Small intestine (tissue), 7 donors: ENCODE measurements around the gene IL6ST. TPM values are rescaled to one million over a fixed set of nuclear protein-coding genes. Genes with fewer than 3 reads are reported as not detected.
"Not testable (repeated sequence)": the region's sequence is repeated elsewhere in the genome, so short reads cannot be mapped to it uniquely, and the experiment has no call there.

Experiments used
- DNase-seq, 2 donors: peaks; one replicate each; pipeline versions ENCODE4 v3.0.0 to v3.0.0-alpha.2; 2013
- FAIRE-seq: peaks from 2 replicates; lab custom pipeline; 2012; peaks lifted over from hg19 to GRCh38; lab: Jason Lieb, UNC
- H3K27ac ChIP-seq, 3 donors: one replicate each; pipeline ENCODE4 v1.5.1; 2013; ENCODE audit warnings: low read length in 2 of 3, mild to moderate bottlenecking in 2 of 3, control low read depth in 1 of 3, inconsistent platforms in 1 of 3, low read depth in 1 of 3, moderate library complexity in 1 of 3
- H3K27me3 ChIP-seq, 3 donors: one replicate each; pipeline ENCODE4 v1.6.1; 2013; ENCODE audit warnings: low read length in 3 of 3, inconsistent platforms in 1 of 3; ENCODE audit not compliant: control insufficient read depth in 3 of 3, insufficient read depth in 3 of 3
- H3K36me3 ChIP-seq, 3 donors: one replicate each; pipeline ENCODE4 v1.6.1; 2013; ENCODE audit warnings: low read length in 3 of 3, inconsistent platforms in 1 of 3, low read depth in 1 of 3, mild to moderate bottlenecking in 1 of 3, moderate library complexity in 1 of 3; ENCODE audit not compliant: control insufficient read depth in 3 of 3, insufficient read depth in 2 of 3
- H3K4me1 ChIP-seq, 3 donors: one replicate each; pipeline ENCODE4 v1.6.1; 2013; ENCODE audit warnings: low read length in 2 of 3, inconsistent platforms in 1 of 3, low read depth in 1 of 3, mild to moderate bottlenecking in 1 of 3, moderate library complexity in 1 of 3; ENCODE audit not compliant: control insufficient read depth in 3 of 3, insufficient read depth in 2 of 3
- H3K4me3 ChIP-seq, 3 donors: one replicate each; pipeline ENCODE4 v1.5.1; 2013; ENCODE audit warnings: low read length in 3 of 3, control low read depth in 1 of 3, inconsistent platforms in 1 of 3, low read depth in 1 of 3, mild to moderate bottlenecking in 1 of 3, moderate library complexity in 1 of 3
- H3K9me3 ChIP-seq, 2 donors: one replicate each; pipeline ENCODE4 v1.6.1; 2013; ENCODE audit warnings: low read depth in 1 of 2, low read length in 1 of 2; ENCODE audit not compliant: control insufficient read depth in 2 of 2, insufficient read depth in 1 of 2
- WGBS, 3 donors: extraction: QIAGEN DNeasy Blood & Tissue Kit; methylation state at CpG; one replicate each; pipeline ENCODE4 v1.1.7; 2013; 5-methylcytosine and 5-hydroxymethylcytosine counted together
- polyA plus RNA-seq, 4 donors: library from polyadenylated mRNA; stranded (reverse) in 3 of 4; unstranded in 1 of 4; fragments of 200-250 nt in 3 of 4; fragments of 120-200 nt in 1 of 4; gene quantifications; one replicate each; pipeline versions ENCODE4 v1.2.1 to v1.2.3, GENCODE V29; 2013
- donor health status: healthy with polysubstance abuse.
- donor health status: control.
- donor health status: control.
- donor health status: Bipolar disorder and iron deficiency.
- donor health status: healthy.

The IL6ST gene
- polyA plus RNA-seq, 4 donors = 6.5 to 49.3 (median 16.5) TPM

- FAIRE-seq = no peak
- no peaks in the 10 kb centered on the region for H3K36me3 ChIP-seq
- DNase-seq = no peak
- peaks cover 0 to 5% of the 10 kb centered on the region in 2 donors for H3K9me3 ChIP-seq
- H3K27me3 ChIP-seq = no peaks in the 10 kb centered on the region
- WGBS, 3 donors = 93 to 96% (median 93%) methylated on average over 6 of the region's 6 CpGs
- peaks cover 0 to 20% (median 0%) of the 10 kb centered on the region in 3 donors for H3K4me1 ChIP-seq
- no peak overlapping the region for H3K27ac ChIP-seq
- no peak overlapping the region for H3K4me3 ChIP-seq
These were observed 33.9 kb upstream of the IL6ST start for GRCh38 chr5:56028708-56029107.

GRCh38 chr5:56026863-56027300 lies 32.1 kb upstream of the IL6ST start:
- WGBS, 3 donors = 67 to 92% (median 72%) methylated on average over 3 of the region's 3 CpGs
- peaks cover 0 to 5% of the 10 kb centered on the region in 2 donors for H3K9me3 ChIP-seq
- no peak overlapping the region for H3K4me3 ChIP-seq
- no peaks in the 10 kb centered on the region for H3K36me3 ChIP-seq
- peaks cover 0 to 23% (median 0%) of the 10 kb centered on the region in 3 donors for H3K4me1 ChIP-seq
- FAIRE-seq = no peak
- no peaks in the 10 kb centered on the region for H3K27me3 ChIP-seq
- peak overlapping the region in 1 of 3 donors; percentile 61 for H3K27ac ChIP-seq
- peak in 1 of 2 donors; percentile 54 for DNase-seq

GRCh38 chr5:56025151-56025885 lies 30.6 kb upstream of the IL6ST start:
- Histone ChIP-seq H3K27ac (peak overlapping the region in 1 of 3 donors; percentile 62), H3K36me3 (no peaks in the 10 kb centered on the region), H3K9me3 (peaks cover 0 to 5% of the 10 kb centered on the region in 2 donors), H3K4me3 (no peak overlapping the region), H3K4me1 (peaks cover 0 to 23% (median 0%) of the 10 kb centered on the region in 3 donors), H3K27me3 (no peaks in the 10 kb centered on the region)
- 88 to 95% (median 89%) methylated on average over 4 of the region's 4 CpGs for WGBS, 3 donors
- DNase-seq = peak in 1 of 2 donors; percentile 68
- no peak for FAIRE-seq

- Histone ChIP-seq H3K27ac (peak overlapping the region in 1 of 3 donors; percentile 62), H3K4me1 (peaks cover 0 to 23% (median 0%) of the 10 kb centered on the region in 3 donors), H3K4me3 (no peak overlapping the region), H3K27me3 (no peaks in the 10 kb centered on the region), H3K9me3 (peaks cover 0 to 5% of the 10 kb centered on the region in 2 donors), H3K36me3 (no peaks in the 10 kb centered on the region)
- DNase-seq (no peak), FAIRE-seq (no peak)
- WGBS, 3 donors = 86 to 87% (median 86%) methylated on average over 2 of the region's 2 CpGs
These were observed 30.0 kb upstream of the IL6ST start for GRCh38 chr5:56024810-56025150.

- peaks cover 0 to 23% (median 0%) of the 10 kb centered on the region in 3 donors for H3K4me1 ChIP-seq
- H3K27ac ChIP-seq = peak overlapping the region in 1 of 3 donors; percentile 4
- 62 to 78% (median 74%) methylated on average over 7 of the region's 7 CpGs for WGBS, 3 donors
- H3K27me3 ChIP-seq = no peaks in the 10 kb centered on the region
- H3K4me3 ChIP-seq = no peak overlapping the region
- peak in 1 of 2 donors; percentile 21 for DNase-seq
- H3K9me3 ChIP-seq = no peaks in the 10 kb centered on the region
- no peak for FAIRE-seq
- H3K36me3 ChIP-seq = no peaks in the 10 kb centered on the region
These were observed 28.5 kb upstream of the IL6ST start for GRCh38 chr5:56023296-56023695.

- DNase-seq (no peak), FAIRE-seq (no peak)
- no peaks in the 10 kb centered on the region for H3K36me3 ChIP-seq
- no peak overlapping the region for H3K27ac ChIP-seq
- peaks cover 0 to 7% (median 0%) of the 10 kb centered on the region in 3 donors for H3K4me1 ChIP-seq
- no peaks in the 10 kb centered on the region for H3K27me3 ChIP-seq
- 81 to 88% (median 86%) methylated on average over 11 of the region's 11 CpGs for WGBS, 3 donors
- H3K9me3 ChIP-seq = peaks cover 0 to 4% of the 10 kb centered on the region in 2 donors
- H3K4me3 ChIP-seq = no peak overlapping the region
These were observed 24.8 kb upstream of the IL6ST start for GRCh38 chr5:56019306-56020272.

GRCh38 chr5:56018832-56019231 lies 24.1 kb upstream of the IL6ST start:
- Histone ChIP-seq H3K4me3 (no peak overlapping the region), H3K4me1 (peaks cover 0 to 4% (median 0%) of the 10 kb centered on the region in 3 donors), H3K36me3 (no peaks in the 10 kb centered on the region), H3K27me3 (no peaks in the 10 kb centered on the region), H3K27ac (no peak overlapping the region), H3K9me3 (peaks cover 0 to 4% of the 10 kb centered on the region in 2 donors)
- FAIRE-seq (no peak), DNase-seq (no peak)
- 71 to 100% (median 80%) methylated on average over 1 of the region's 1 CpG for WGBS, 3 donors

- H3K9me3 ChIP-seq, H3K27me3 ChIP-seq, DNase-seq, H3K4me3 ChIP-seq, FAIRE-seq, H3K36me3 ChIP-seq, H3K4me1 ChIP-seq, H3K27ac ChIP-seq: not testable (repeated sequence)
- 93 to 98% (median 96%) methylated on average over 8 to 24 of the region's 26 CpGs for WGBS, 3 donors
These were observed 19.9 kb upstream of the IL6ST start for GRCh38 chr5:56014701-56015100.
